HG03521 (cell line): ENCODE measurements around the gene WASHC1.
A peak's percentile ranks its signal among the peaks of the same experiment; 100 is the strongest.
"Not testable (repeated sequence)": the region's sequence is repeated elsewhere in the genome, so short reads cannot be mapped to it uniquely, and the experiment has no call there.

ENCODE experiments used
- ATAC-seq: cut with Tn5 transposase; IDR thresholded peaks from one replicate; pipeline ENCODE4 v1.9.1; 2021; ENCODE audit warnings: mild to moderate bottlenecking, moderate library complexity; ENCODE audit not compliant: unreplicated experiment

WASHC1 gene

GRCh38 chr9:29356-29755 lies at the start of gene WASHC1:
Gene WASHC1, minus strand, starts transcription at chr9:29456. Its CDS starts 4,457 bp downstream, at chr9:24999.
- ATAC-seq: not testable (repeated sequence)

- ATAC-seq: not testable (repeated sequence)
These were observed 49.1 kb upstream of the WASHC1 start for GRCh38 chr9:78333-78732.

- ATAC-seq: not testable (repeated sequence)
These were observed 47.1 kb upstream of the WASHC1 start for GRCh38 chr9:76389-76788.

GRCh38 chr9:73900-74525 lies 44.8 kb upstream of the WASHC1 start:
- not testable (repeated sequence) for ATAC-seq

- not testable (repeated sequence) for ATAC-seq
These were observed 44.0 kb upstream of the WASHC1 start for GRCh38 chr9:73076-73899.

GRCh38 chr9:63031-63629 lies 33.9 kb upstream of the WASHC1 start:
- peak; percentile 60 for ATAC-seq

GRCh38 chr9:52678-53077 lies 23.4 kb upstream of the WASHC1 start:
- peak; percentile 40 for ATAC-seq

GRCh38 chr9:48190-48842 lies 19.1 kb upstream of the WASHC1 start:
- not testable (repeated sequence) for ATAC-seq

GRCh38 chr9:46639-47271 lies 17.5 kb upstream of the WASHC1 start:
- ATAC-seq: not testable (repeated sequence)

GRCh38 chr9:46164-46563 lies 16.9 kb upstream of the WASHC1 start:
- not testable (repeated sequence) for ATAC-seq

- ATAC-seq: not testable (repeated sequence)
These were observed 16.1 kb upstream of the WASHC1 start for GRCh38 chr9:45180-45878.

- ATAC-seq: not testable (repeated sequence)
These were observed 15.2 kb upstream of the WASHC1 start for GRCh38 chr9:44416-44815.

- not testable (repeated sequence) for ATAC-seq
These were observed 14.4 kb upstream of the WASHC1 start for GRCh38 chr9:43636-44035.

GRCh38 chr9:43116-43515 lies 13.9 kb upstream of the WASHC1 start:
- not testable (repeated sequence) for ATAC-seq

- ATAC-seq: not testable (repeated sequence)
These were observed 12.6 kb upstream of the WASHC1 start for GRCh38 chr9:41819-42218.

GRCh38 chr9:41261-41676 lies 12.0 kb upstream of the WASHC1 start:
- not testable (repeated sequence) for ATAC-seq

- not testable (repeated sequence) for ATAC-seq
These were observed 3.1 kb upstream of the WASHC1 start for GRCh38 chr9:32308-32707.

GRCh38 chr9:28775-29174 lies 481 bp downstream of the WASHC1 start:
- not testable (repeated sequence) for ATAC-seq

GRCh38 chr9:21621-22020 lies 7.6 kb downstream of the WASHC1 start:
- ATAC-seq: not testable (repeated sequence)

- not testable (repeated sequence) for ATAC-seq
These were observed 12.4 kb downstream of the WASHC1 start for GRCh38 chr9:16875-17274.
